H1 (cell line): Measurements from ENCODE around the gene FBLN2. TPM values are rescaled to one million over a fixed set of nuclear protein-coding genes. Genes with fewer than 3 reads are reported as not detected.

Source experiments
- RFX5 ChIP-seq: IDR thresholded peaks from 2 replicates; pipeline ENCODE4 v1.6.1; 2011; ENCODE audit warnings: low read depth, low read length, improper control_type of control experiment, borderline replicate concordance
- polyA plus RNA-seq, 7 experiments: library from polyadenylated mRNA; depleted of rRNA in 3 of 7; stranded (reverse) in 5 of 7; unstranded in 2 of 7; fragments of >200 nt in 5 of 7; fragments of 200-250 nt in 2 of 7; gene quantifications; 1 replicate in 5 of 7; 2 replicates in 1 of 7; 4 replicates in 1 of 7; pipeline versions ENCODE4 v1.2.1 to v1.2.3, GENCODE V29; 2011 to 2013; ENCODE audit warnings: missing spikeins in 2 of 7, mixed read lengths in 2 of 7
- total RNA-seq: library from RNA; stranded (reverse); fragmentation: NEBNext Ultra II Directional; extraction: Animal tissue kit (Norgen Biotek cat#: 25700); gene quantifications from 2 replicates; pipeline ENCODE4 v1.2.1, GENCODE V29; 2021

FBLN2 gene
- total and polyA plus RNA-seq, 2 of the 8 experiments (the other 6 are each of a cell fraction or from before 2014, with no cell fraction given): 17.4 to 24.2 TPM

GRCh38 chr3:13509059-13509815, 39.7 kb upstream of the FBLN2 start (continued):
- TF ChIP-seq RFX5: no peak
